Measurements from ENCODE around the gene SCYGR5.
"Not testable (repeated sequence)": the region's sequence is repeated elsewhere in the genome, so short reads cannot be mapped to it uniquely, and the experiment has no call there.

The SCYGR5 gene

GRCh38 chr2:227666631-227667170 is at the start of gene SCYGR5:
TSS of gene SCYGR5 (plus strand) at chr2:227666804. CDS start at chr2:227666804, 0 bp downstream.
- DNase-seq (ENCODE audit: low spot score) = not testable (repeated sequence)

DNA sequence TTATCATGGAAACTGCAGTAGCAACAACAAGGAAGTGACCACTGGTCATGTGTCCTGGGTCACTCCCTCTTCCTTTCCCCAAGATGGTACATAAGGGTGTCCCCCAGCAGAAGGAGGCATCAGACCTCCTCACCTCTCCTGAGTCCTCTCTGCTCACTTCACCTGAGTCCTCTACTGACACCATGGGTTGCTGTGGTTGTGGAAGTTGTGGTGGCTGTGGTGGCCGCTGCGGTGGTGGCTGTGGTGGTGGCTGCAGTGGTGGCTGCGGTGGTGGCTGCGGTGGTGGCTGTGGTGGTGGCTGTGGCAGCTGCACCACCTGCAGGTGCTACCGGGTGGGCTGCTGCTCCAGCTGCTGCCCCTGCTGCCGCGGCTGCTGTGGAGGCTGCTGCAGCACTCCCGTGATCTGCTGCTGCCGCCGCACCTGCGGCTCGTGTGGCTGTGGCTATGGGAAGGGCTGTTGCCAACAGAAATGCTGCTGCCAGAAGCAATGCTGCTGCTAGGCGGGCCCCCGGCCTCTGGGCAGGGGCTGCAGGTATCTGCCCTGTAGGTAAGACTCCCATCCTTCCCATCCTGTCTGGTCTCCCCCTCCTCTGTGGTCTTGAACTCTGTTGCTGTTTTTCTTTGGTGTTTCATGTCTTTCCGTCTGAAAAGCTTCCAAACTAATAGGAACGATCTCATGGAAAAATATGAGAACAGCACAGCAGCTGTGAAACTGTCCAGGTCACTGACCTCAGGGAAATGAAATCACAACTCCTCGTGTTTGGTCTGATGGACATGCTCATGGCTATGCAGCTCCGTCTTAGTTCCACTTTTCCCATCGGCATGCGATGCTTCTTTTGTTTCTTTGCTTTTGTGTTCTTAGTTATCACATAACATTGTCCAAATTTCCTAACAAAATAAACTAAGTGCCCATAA is 49.0 kb upstream of the SCYGR5 start, which contains the start of gene SCYGR4:
SCYGR4 (plus strand) TSS at position 183 of the 915 bp plus-strand sequence; CDS start at position 183, 0 bp downstream.
- DNase-seq (ENCODE audit: low spot score) = peak; percentile 29

GRCh38 chr2:227623226-227623625 is 43.4 kb upstream of the SCYGR5 start:
- no peak for DNase-seq (ENCODE audit: low spot score)

DNA sequence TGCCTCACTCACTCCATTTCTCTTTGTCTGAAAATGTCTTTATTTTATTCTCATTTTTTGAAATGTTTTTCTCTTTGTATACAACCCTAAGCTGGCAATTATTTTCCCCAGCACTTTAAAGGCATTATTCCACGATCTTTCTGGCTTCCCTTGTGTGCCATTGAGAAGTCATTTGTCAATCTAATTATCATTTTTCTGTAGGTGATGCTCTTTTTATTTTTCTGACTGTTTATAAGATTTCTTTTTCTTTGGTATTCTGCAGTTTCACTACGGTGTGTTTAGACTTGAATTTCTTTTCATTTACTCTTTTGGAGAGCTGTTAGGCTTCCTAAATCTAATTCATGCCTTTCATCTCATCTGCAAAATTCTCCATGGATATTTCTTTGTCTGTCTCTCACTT is 41.2 kb upstream of the SCYGR5 start:
- DNase-seq (ENCODE audit: low spot score) = no peak

- DNase-seq (ENCODE audit: low spot score) = no peak
Observed at GRCh38 chr2:227626580-227627151, 39.9 kb upstream of the SCYGR5 start.

DNA sequence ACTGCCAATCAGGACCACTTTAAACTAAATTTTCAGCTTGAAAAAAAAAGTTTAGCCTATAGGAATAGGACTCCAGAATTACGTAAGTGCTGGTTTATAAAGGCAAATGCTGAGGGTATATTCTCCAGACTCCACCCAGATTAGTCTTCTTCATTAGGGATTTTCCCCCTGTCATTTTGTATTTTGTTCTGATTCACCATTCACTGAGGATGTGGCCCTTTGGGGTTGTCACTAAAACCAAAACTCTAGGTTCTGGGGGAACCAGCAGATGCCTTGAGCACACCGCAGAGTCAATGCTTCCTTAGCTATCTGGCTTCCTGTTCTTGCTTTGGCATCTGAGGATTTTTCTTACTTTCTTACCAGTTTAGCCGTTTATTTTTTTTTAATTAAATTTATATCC is 38.8 kb upstream of the SCYGR5 start:
- DNase-seq (ENCODE audit: low spot score) = no peak

- DNase-seq (ENCODE audit: low spot score) = no peak
Observed at GRCh38 chr2:227629435-227629834, 37.2 kb upstream of the SCYGR5 start.

DNA sequence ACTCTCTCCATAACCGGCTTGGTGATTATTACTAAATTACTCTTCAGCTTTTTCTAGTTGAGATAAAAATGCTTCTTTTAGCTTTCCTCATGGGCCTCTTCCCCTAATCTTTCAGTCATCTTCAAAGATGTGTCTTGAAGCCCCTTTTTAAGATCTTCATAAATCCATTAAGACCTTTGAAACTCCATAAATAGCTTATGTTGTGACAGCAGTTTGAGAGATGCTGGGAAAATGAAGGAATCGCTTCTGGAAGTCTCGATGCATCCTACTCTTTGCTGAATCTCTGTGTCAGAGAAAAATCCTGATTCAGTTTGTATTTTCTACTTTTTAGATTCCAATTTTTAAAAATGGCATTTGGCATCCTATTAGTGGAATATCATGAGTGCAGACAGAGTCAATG is 36.3 kb upstream of the SCYGR5 start:
- DNase-seq (ENCODE audit: low spot score) = no peak

DNA sequence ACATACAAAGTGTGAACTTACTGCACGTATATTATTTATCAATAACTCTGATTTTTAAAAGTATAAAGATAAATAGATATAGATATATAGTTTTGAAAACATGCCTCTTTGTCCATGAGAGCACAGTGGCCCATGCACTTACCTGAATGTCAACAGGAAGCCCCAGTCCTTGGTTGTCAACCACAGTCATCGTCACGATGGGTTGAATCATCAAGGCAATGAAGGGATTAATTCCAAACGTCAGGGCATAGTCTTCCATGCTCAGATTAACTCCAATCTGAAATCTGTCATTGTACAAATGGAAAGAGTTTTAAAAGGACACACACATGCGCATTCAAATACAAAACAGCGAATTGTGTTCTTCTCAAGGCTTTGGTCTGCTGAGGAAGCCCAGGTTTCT is 33.8 kb upstream of the SCYGR5 start:
- no peak for DNase-seq (ENCODE audit: low spot score)

- DNase-seq (ENCODE audit: low spot score) = no peak
Observed at GRCh38 chr2:227634201-227634600, 32.4 kb upstream of the SCYGR5 start.

GRCh38 chr2:227642656-227643055 is 23.9 kb upstream of the SCYGR5 start:
- no peak for DNase-seq (ENCODE audit: low spot score)

- DNase-seq (ENCODE audit: low spot score) = no peak
Observed at GRCh38 chr2:227643990-227644551, 22.5 kb upstream of the SCYGR5 start.

GRCh38 chr2:227653419-227653818 is 13.2 kb upstream of the SCYGR5 start:
- DNase-seq (ENCODE audit: low spot score) = no peak

DNA sequence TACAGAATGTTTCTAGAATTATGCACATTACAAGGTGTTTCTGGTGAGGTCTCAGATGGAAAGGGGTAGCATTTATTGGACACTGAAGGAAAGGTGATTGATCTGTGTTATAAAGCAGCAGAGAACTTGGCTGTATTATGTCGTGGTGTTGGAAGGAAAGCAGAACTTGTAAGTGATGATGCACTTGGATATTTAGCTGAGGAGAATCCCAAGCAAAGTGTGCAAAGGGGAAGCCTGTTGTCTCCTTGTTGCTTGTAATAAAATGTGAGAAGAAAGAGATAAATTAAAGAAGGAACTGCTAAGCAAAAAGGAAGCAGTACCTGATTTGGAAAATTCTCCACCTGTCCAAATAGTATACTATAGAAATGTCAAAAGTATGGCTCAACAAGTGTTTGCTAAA is 12.2 kb upstream of the SCYGR5 start:
- DNase-seq (ENCODE audit: low spot score) = no peak

GRCh38 chr2:227655454-227655853 is 11.2 kb upstream of the SCYGR5 start:
- peak; percentile 68 for DNase-seq (ENCODE audit: low spot score)

GRCh38 chr2:227657199-227657845 is 9.3 kb upstream of the SCYGR5 start:
- no peak for DNase-seq (ENCODE audit: low spot score)

GRCh38 chr2:227661025-227661649 is 5.5 kb upstream of the SCYGR5 start:
- DNase-seq (ENCODE audit: low spot score) = no peak

DNA sequence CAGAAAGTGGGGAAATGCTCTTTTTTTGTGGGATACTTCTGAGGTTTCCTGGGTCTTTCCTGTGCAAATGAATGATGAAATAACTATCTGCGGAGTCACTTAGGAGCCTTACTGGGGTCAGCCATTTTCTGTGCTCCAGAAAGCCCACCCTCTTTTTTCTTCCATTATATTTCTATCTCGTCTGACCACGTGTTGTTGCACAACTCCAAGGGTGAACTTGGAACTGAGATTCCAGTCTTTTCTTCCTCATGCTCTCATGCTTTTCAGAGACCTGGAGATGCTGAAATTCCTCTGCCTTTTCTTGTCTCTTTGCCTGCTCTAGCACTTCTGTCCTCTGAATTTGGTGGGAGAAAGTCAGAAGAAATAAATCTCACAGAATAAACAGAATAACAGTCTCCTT is 4.8 kb upstream of the SCYGR5 start:
- DNase-seq (ENCODE audit: low spot score) = no peak

DNA sequence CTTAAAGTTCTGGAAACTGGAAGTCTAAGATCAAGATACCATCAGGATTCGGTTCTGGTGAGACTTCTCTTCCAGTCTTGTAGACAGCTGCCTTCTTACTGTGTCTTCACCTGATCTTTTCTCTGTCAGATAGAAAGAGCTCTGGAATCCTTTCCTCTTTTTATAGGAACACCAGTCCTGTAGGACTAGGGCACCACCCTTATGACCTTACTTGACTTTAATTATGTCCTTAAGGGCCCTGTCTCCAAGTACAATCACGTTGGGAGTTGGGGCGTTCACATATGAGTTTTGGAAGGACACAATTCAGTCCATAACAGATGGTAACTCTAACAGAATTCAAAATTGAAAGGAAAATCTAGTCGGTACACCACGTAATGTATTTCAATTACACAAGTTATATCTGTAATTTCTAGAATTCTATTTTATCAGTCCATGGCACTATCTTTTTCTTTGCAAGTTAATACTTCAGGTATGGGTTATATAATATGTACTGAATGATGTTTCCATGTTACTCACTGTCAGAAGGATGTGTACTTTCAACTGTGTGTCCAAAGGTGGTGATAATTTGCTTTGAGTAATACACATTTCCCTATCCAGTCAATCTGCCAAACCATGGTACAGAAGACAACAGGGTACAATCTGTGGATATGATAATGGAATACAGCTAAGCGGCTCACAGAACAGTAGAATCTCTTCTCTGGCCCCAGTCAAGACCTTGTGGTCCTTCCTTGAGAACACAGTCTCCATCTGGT is 1.2 kb upstream of the SCYGR5 start:
- no peak for DNase-seq (ENCODE audit: low spot score)

DNA sequence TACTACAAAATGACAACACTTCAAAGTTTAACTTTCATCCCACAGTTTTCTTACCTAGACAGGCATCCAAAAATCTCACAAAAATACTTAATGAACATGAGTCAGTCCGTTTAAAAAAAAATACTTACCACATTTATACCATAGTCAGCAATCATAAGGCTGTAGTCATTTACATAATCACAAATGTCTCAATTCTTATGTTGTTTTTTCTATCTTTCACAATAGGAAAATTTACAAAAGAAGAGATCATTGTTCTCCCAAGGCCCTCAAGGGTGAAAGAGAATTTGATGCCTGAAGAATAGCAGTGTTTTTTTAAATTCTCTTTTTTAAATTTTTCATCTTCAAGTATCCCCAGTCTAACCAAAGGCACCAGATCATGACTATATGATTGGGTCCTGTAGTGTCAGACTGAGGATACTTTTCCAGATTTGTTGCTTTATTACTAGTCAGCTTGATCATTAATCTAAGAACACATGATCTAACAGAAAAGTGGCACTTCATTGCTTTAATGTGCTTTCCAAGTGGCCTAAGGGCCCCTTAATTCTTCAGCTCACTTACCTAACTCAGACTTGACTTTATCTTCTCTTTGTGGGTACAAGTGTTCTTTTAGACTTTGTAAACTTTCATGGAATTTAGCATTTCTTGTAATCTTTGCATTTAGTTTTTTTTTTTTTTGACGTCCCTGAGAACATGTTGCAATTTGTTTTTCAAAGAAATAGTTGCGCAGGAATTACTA is 4.7 kb downstream of the SCYGR5 start:
- no peak for DNase-seq (ENCODE audit: low spot score)
